IPS DF 6.9 (cell line): ENCODE measurements around the gene YIPF3.

Experiments used
- DNase-seq: peaks from one replicate; pipeline ENCODE4 v3.0.0-alpha.2; 2013; ENCODE audit warnings: low read depth, low spot score
- H3K27ac ChIP-seq: one replicate; pipeline ENCODE4 v1.5.1; 2013; ENCODE audit warnings: low read length, control low read depth
- H3K27me3 ChIP-seq: 2 replicates; pipeline ENCODE4 v1.6.1; 2013; ENCODE audit warnings: mild to moderate bottlenecking, low read length; ENCODE audit not compliant: control insufficient read depth, insufficient read depth
- H3K36me3 ChIP-seq: 2 replicates; pipeline ENCODE4 v1.6.1; 2013; ENCODE audit warnings: low read length; ENCODE audit not compliant: control insufficient read depth, insufficient read depth
- H3K4me1 ChIP-seq: 2 replicates; pipeline ENCODE4 v1.6.1; 2013; ENCODE audit warnings: low read length; ENCODE audit not compliant: control insufficient read depth, insufficient read depth
- H3K4me3 ChIP-seq: 2 replicates; pipeline ENCODE4 v1.5.1; 2013; ENCODE audit warnings: mild to moderate bottlenecking, low read length
- H3K9me3 ChIP-seq: 2 replicates; pipeline ENCODE4 v1.6.1; 2013; ENCODE audit warnings: low read length, inconsistent platforms; ENCODE audit not compliant: control insufficient read depth, insufficient read depth
- WGBS: extraction: QIAGEN DNeasy Blood & Tissue Kit; methylation state at CpG from one replicate; pipeline ENCODE4 v1.1.7; 2013; ENCODE audit warnings: mixed read lengths, missing lambda C conversion rate; ENCODE audit not compliant: insufficient read length, insufficient coverage; 5-methylcytosine and 5-hydroxymethylcytosine counted together

Gene YIPF3

DNA sequence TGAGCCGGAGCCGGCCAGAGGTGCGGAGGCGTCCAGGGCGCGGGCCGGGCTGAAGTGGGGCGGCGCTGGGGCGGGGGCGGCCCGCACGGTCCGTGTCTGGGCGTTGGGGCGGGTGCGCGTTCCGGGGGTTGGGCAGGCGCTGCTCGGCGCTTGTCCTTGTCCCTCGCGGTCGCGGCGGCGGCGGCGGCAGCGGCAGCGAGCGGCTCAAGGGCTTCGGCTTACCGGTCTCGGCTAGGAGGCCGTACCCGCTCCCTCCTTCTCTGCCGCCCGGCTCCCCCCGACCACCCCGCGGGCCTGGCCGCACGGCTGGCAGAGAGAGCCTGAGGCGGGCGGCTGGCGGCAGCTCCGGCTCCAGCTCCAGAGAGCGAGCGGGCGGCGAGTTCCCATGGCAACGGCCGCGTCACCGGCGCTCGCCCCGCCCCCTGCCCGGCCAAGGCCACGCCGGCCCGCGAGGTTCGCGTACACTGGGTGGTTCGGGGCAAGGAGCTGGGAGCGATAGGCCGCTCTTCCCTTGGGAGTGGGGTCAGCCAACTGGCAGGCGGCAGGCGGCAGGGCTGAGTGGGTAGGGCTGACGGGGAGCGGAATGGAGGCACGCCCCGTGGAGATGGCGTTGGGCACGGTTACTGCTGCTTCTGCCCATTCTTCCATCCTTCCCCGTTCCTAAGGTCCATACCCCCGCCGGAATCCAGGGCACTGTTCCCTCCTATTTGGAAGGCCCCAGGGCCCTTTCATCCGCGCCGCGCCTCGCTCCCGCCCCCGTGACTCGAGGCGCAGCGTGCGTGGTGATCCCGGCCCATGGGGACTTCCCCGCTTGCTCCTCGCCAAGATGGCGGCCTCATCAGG, 6.5 kb downstream of the YIPF3 start, which contains the start of gene LRRC73:
LRRC73 (minus strand) TSS at position 363 of the 843 bp plus-strand sequence. CDS start 561 bp downstream, outside the sequence.
- H3K27ac ChIP-seq: no peak within 1 kb of the TSS

DNA sequence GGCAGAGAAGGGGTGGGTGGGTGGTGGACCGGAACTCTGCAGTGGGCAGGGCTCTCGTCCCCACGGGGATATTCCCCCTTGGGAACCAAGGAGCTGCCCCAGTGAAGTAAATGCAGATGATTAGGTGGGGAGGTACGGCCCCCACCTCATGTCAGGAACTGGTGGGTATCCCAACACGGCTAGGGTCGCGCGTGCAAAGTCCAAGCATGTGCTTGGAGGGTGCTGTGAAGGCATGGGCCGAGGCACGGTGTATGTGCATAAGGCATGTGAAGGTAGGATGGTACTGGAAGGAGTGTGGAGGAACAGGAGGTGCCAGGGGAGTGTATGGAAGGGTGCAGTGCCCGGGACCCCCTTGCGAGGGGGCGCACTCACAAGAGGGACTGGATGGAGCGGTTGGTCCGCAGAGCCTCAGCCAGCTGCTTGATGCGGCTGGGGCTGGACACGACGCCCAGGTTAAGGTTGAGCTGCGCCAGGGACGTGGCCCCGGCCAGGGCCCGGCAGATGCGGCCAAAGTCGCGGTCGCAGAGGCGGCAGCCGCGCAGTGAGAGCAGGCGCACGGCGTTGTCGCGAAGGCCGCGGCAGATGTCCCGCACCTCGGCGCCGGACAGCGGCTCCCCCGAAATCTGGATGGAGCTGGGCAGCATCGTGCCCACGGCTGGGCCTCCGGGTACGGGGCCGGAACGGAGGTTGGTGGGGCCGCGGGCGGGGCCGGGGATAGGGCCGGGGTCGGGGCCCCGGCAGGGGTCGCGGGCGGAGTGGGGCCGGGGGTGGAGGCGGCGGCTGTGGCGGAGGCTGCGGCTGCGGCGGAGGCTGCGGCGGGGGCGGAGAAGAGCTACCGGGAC, 7.4 kb downstream of the YIPF3 start:
- H3K4me3 ChIP-seq: peak overlapping the region; percentile 52; the same call in 1 of the 2 replicates

More for the DNA sequence above, 6.5 kb downstream of the YIPF3 start, which contains the start of gene LRRC73:
- DNase-seq: no peak
- WGBS: no CpG with 5 or more reads among the region's 96 CpGs
- peaks cover 27% of the 10 kb centered on the region for H3K36me3 ChIP-seq
- peak within 1 kb of the TSS; percentile 52; the same call in 1 of the 2 replicates for H3K4me3 ChIP-seq
- H3K4me1 ChIP-seq: peaks cover 9% of the 10 kb centered on the region; the same call in 1 of the 2 replicates
- H3K27me3 ChIP-seq: peaks cover 8% of the 10 kb centered on the region; the same call in 1 of the 2 replicates
- H3K9me3 ChIP-seq: no peaks in the 10 kb centered on the region

DNA sequence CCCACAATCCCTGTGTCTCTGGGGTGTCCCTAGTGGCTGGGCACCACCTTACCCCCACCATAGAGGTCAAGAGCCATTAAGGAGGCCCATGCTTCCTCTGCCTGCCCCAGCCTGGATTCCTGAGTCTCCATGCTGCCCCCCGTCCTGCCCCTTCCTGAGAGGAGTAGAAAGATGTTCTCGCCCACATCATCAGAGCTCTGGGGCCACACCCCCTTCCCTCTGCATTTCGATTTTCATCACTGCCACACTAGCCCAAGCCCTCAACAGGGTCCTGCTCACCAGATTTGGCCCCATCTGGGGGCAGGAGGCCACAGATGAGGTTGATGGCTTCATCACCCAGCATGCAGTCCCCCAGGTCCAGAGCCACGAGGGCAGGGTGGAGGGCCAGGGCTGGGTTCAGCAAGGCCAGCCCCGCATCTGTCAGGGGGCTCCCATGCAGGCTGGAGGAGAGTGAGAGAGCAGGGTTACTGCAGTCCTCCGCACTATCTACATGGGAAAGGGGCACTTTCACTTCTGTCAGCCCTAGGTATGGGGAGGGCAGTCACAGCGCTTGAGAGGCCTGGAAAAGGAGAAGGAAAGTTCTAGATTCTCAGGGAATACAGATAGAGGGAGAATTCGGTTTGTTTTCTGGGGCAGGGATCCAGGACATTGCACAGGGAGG, 8.1 kb downstream of the YIPF3 start:
- no CpG with 5 or more reads among the region's 8 CpGs for WGBS

More for the DNA sequence above, 7.4 kb downstream of the YIPF3 start:
- WGBS: no CpG with 5 or more reads among the region's 69 CpGs
- H3K27ac ChIP-seq: no peak overlapping the region
- DNase-seq: no peak
- peaks cover 9% of the 10 kb centered on the region; the same call in 1 of the 2 replicates for H3K4me1 ChIP-seq
- H3K9me3 ChIP-seq: no peaks in the 10 kb centered on the region
- H3K27me3 ChIP-seq: peaks cover 8% of the 10 kb centered on the region; the same call in 1 of the 2 replicates
- H3K36me3 ChIP-seq: peaks cover 33% of the 10 kb centered on the region

DNA sequence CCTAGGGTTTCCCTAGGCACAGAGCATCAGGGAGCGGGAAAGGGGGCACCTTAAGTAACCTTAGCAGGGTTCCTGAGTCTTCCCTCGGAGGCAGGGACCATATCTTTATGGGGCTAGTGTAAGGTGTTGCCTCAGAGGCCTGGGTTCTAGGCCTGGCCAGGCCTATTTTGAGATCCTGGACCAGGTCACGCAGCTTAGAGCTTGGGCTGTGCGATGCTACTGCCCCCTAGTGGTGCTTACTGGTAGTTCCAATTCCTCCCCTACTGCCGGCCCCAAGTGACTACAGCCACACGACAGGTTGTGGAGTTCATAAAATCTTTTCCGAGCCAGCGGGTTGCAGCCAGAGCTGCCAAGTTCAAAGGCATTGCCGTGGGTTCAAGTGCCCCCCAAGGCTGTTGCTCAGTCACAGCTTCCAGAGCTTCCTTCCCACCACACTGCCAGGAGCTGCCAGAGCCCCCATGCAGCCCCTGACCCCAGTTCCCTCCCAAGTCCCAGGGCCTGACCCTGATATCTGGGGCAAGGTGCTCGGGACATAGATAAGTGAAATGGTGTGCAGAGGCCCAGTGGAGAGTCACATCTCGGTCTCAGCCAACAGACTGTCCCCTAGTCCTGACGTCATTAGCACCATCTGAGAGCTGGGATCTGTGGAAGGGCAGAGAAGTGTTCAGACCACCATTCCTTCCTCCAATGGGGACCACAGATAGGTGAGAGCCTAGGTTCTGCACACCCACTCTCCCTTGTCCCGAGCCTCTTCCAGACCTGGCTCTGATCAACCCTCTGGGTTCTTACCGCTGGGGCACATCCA, 9.9 kb downstream of the YIPF3 start:
- Histone ChIP-seq H3K36me3 (peaks cover 33% of the 10 kb centered on the region), H3K4me3 (no peak overlapping the region), H3K9me3 (no peaks in the 10 kb centered on the region), H3K4me1 (peaks cover 9% of the 10 kb centered on the region; the same call in 1 of the 2 replicates), H3K27me3 (peaks cover 8% of the 10 kb centered on the region; the same call in 1 of the 2 replicates), H3K27ac (no peak overlapping the region)
- no CpG with 5 or more reads among the region's 14 CpGs for WGBS
- peak; percentile 84 for DNase-seq

More for the DNA sequence above, 8.1 kb downstream of the YIPF3 start:
- Histone ChIP-seq H3K4me1 (peaks cover 9% of the 10 kb centered on the region; the same call in 1 of the 2 replicates), H3K9me3 (no peaks in the 10 kb centered on the region), H3K4me3 (no peak overlapping the region), H3K36me3 (peaks cover 34% of the 10 kb centered on the region), H3K27me3 (peaks cover 8% of the 10 kb centered on the region; the same call in 1 of the 2 replicates), H3K27ac (no peak overlapping the region)
- no peak for DNase-seq

DNA sequence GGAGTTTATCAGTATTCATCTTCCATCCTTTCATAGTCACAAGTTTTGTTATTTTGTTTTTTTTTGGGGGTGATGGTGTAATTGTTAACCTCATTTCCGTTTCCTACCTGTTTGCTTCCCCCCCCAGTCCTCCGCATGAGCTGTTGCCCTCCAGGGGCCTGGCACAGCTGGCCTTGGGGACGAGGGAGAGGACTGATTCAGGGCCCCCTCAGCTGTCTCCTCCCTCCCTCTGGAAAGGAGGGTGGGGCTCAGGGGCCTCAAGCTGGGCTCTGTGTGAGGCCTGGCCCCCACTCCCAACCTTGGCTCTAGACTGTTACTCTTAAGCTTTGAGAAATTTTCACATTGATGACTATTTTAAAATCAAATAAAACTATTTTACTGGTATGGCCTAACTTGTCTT, 10.6 kb downstream of the YIPF3 start:
- Histone ChIP-seq H3K4me1 (peaks cover 9% of the 10 kb centered on the region; the same call in 1 of the 2 replicates), H3K27ac (no peak overlapping the region), H3K36me3 (peaks cover 28% of the 10 kb centered on the region), H3K27me3 (peaks cover 8% of the 10 kb centered on the region; the same call in 1 of the 2 replicates), H3K9me3 (no peaks in the 10 kb centered on the region), H3K4me3 (no peak overlapping the region)
- WGBS: no CpG with 5 or more reads among the region's 3 CpGs
- DNase-seq: no peak

DNA sequence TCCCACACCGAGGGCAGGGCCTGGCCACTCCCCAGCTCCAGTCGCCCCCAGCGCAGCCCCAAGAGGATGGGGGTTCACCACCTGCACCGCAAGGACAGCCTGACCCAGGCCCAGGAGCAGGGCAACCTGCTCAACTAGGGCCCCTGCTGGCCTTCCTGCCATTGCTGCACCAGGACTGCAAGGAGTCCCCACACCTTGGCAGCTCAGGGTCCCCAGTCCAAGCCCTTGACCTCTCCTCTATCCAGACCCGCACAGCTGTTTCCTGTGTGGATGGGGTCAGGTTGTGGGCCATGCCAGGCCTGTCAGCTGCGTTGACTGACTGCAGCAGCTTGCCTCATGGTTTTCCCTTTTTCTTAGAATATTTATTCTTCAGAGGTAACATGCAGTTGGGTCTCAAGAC, 11.0 kb downstream of the YIPF3 start:
- WGBS: no CpG with 5 or more reads among the region's 6 CpGs
- peaks cover 28% of the 10 kb centered on the region for H3K36me3 ChIP-seq

DNA sequence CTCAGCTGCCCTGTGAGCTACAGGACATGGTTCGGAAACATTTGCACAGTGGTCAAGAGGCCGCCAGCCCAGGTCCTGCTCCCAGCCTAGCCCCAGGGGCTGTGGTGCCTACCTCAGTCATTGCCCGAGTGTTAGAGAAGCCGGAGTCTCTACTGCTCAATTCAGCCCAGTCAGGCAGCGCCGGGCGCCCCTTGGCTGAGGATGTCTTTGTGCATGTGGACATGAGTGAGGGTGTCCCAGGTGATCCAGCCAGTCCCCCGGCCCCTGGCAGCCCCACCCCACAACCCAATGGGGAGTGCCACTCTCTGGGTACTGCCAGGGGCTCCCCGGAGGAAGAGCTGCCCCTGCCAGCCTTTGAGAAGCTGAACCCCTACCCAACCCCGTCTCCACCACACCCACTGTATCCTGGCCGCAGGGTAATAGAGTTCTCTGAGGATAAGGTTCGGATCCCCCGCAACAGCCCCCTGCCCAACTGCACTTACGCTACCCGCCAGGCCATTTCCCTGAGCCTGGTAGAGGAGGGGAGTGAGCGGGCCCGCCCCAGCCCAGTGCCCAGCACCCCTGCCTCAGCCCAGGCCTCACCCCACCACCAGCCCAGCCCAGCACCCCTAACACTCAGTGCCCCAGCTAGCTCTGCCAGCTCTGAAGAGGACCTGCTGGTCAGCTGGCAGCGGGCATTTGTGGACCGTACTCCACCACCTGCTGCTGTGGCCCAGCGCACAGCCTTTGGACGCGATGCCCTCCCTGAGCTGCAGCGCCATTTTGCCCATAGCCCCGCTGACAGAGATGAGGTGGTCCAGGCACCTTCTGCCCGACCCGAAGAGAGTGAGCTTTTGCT, 11.8 kb downstream of the YIPF3 start:
- H3K4me3 ChIP-seq: no peak overlapping the region
- H3K27me3 ChIP-seq: peaks cover 8% of the 10 kb centered on the region; the same call in 1 of the 2 replicates
- H3K27ac ChIP-seq: no peak overlapping the region
- no CpG with 5 or more reads among the region's 26 CpGs for WGBS
- no peaks in the 10 kb centered on the region for H3K9me3 ChIP-seq
- peaks cover 6% of the 10 kb centered on the region; the same call in 1 of the 2 replicates for H3K4me1 ChIP-seq
- DNase-seq: no peak
- H3K36me3 ChIP-seq: peaks cover 33% of the 10 kb centered on the region

More for the DNA sequence above, 11.0 kb downstream of the YIPF3 start:
- no peaks in the 10 kb centered on the region for H3K9me3 ChIP-seq
- peaks cover 7% of the 10 kb centered on the region; the same call in 1 of the 2 replicates for H3K4me1 ChIP-seq
- no peak overlapping the region for H3K27ac ChIP-seq
- H3K27me3 ChIP-seq: peaks cover 8% of the 10 kb centered on the region; the same call in 1 of the 2 replicates
- H3K4me3 ChIP-seq: no peak overlapping the region
- DNase-seq: no peak

DNA sequence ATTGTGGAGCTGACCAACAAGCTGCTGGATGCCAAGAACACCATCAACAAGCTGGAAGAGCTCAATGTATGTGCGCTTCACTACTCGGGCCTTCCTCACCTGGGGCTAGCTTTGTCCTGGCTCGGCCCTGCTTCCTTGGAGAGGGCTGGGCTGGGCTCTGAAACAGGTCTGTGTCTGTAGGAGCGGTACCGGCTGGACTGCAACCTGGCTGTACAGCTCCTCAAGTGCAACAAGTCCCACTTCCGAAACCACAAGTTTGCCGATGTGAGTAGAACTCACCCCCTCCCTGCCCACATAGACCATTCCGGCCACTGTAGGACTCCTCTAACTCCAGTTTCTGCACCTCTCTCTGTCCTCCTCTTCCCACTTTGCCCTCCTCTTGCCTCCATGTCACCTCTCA, 13.3 kb downstream of the YIPF3 start:
- Histone ChIP-seq H3K4me3 (no peak overlapping the region), H3K36me3 (peaks cover 43% of the 10 kb centered on the region), H3K27ac (no peak overlapping the region), H3K9me3 (no peaks in the 10 kb centered on the region), H3K27me3 (no peaks in the 10 kb centered on the region), H3K4me1 (no peaks in the 10 kb centered on the region)
- WGBS: no CpG with 5 or more reads among the region's 8 CpGs
- DNase-seq: no peak

DNA sequence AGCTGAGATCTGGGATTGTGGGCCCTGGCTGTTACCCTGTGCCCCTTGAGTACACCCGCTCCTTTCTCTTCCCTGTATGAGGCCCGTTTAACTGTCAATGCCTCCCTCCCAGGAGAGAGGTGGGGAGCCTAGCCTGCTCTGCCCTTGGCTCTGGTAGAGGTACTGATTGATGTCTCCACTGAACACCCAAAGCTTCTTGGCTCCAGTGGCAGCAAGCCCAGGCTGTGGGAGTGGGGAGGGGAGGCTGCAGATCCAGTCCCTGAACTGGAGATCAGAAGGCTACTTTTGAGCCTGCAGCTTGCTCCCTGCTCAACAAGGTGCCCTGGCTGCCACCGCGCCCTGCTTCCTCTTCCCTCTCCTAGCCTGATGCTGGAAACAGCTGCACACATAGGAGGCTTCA, 14.1 kb downstream of the YIPF3 start:
- no peak overlapping the region for H3K27ac ChIP-seq
- no peaks in the 10 kb centered on the region for H3K9me3 ChIP-seq
- peaks cover 43% of the 10 kb centered on the region for H3K36me3 ChIP-seq
- no peaks in the 10 kb centered on the region for H3K27me3 ChIP-seq
- H3K4me3 ChIP-seq: no peak overlapping the region
- no CpG with 5 or more reads among the region's 4 CpGs for WGBS
- no peaks in the 10 kb centered on the region for H3K4me1 ChIP-seq
- no peak for DNase-seq
